HK-2 (cell line): ENCODE data around the gene OR10A4.
A peak's percentile ranks its signal among the peaks of the same experiment; 100 is the strongest.
"Not testable (repeated sequence)": the region's sequence is repeated elsewhere in the genome, so short reads cannot be mapped to it uniquely, and the experiment has no call there.

ENCODE experiments used
- DNase-seq: peaks from one replicate; pipeline ENCODE4 v3.0.0-alpha.2; 2018; ENCODE audit not compliant: unreplicated experiment

OR10A4 gene

DNA sequence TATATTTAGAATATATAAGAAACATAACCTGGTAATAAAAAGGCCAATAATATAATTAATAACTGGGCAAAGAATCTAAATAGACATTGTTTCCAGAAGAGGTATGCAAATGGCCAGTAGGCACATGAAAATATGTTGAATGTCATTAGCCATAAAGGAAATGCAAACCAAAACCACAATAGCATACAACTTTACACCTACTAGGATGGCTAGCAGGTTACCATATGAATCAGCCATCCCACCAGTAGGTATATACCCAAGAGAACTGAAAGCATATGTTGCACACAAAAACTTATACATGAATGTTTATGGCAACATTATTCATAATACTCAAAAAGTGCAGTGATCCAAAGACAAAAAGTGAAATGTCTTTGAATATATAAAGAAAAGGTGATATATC, 18.6 kb downstream of the OR10A4 start:
- no peak for DNase-seq

GRCh38 chr11:6898911-6899310, 22.5 kb downstream of the OR10A4 start:
- no peak for DNase-seq

- DNase-seq: no peak
Measured at GRCh38 chr11:6900327-6900999, 24.0 kb downstream of the OR10A4 start.

DNA sequence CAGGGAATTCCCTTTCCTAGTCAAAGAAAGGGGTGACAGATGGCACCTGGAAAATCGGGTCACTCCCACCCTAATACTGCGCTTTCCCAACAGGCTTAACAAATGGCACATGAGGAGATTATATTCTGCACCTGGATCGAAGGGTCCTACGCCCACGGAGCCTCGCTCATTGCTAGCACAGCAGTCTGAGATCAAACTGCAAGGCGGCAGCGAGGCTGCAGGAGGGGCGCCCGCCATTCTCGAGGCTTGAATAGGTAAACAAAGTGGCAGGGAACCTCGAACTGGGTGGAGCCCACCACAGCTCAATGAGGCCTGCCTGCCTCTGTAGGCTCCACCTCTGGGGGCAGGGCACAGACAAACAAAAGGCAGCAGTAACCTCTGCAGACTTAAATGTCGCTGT, 28.4 kb downstream of the OR10A4 start:
- DNase-seq: not testable (repeated sequence)

GRCh38 chr11:6911378-6911777, 35.0 kb downstream of the OR10A4 start:
- DNase-seq: no peak

DNA sequence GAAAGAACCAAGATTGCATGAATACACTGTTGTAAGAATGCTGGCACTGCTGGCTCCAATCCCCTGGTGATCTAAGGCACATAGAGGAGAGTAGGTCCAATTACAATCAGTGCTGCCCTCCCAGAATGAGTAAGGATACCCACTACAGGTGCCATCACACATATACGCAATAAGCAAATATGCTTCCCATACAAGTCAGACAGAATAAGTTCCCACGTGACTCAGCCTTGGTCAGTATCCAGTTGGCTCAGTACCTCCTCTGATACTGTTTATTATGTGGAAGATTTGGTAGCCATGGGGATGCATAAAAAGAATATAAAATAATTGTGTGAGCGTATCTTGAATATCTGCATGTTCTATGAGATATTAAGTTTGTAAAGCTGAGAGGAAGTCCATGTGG, 35.5 kb downstream of the OR10A4 start:
- no peak for DNase-seq

- no peak for DNase-seq
Measured at GRCh38 chr11:6919698-6920097, 43.3 kb downstream of the OR10A4 start.

DNA sequence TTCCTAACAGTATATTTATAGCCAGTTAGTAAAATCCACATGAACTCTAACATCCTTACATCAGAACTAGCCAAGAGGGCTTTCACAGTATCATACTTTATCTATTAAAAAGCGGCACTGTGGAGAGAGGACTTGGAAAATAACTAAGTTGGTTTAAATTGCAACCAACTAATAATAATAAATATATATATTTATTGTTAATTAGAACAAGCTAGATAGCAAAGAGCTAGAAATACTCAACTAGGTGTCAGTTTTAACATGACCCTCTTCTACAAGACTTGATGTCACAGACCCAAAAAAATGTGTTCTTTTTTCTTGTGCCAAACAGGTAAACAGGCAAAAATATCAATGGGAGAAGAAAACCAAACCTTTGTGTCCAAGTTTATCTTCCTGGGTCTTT, 44.3 kb downstream of the OR10A4 start, which contains the start of gene OR2D3:
TSS of gene OR2D3 (plus strand) at position 301 of the 400 bp plus-strand sequence. CDS start at position 301, 0 bp downstream.
- DNase-seq: no peak

- no peak for DNase-seq
Measured at GRCh38 chr11:6925007-6925577, 48.7 kb downstream of the OR10A4 start.

GRCh38 chr11:6925636-6926207, 49.3 kb downstream of the OR10A4 start:
- peak; percentile 45 for DNase-seq

GRCh38 chr11:6926208-6927029, 50.0 kb downstream of the OR10A4 start, which contains the start of gene ZNF215:
Gene ZNF215 (plus strand): TSS chr11:6926426. CDS start chr11:6932273, 5,847 bp downstream.
- DNase-seq: peak; percentile 89

DNA sequence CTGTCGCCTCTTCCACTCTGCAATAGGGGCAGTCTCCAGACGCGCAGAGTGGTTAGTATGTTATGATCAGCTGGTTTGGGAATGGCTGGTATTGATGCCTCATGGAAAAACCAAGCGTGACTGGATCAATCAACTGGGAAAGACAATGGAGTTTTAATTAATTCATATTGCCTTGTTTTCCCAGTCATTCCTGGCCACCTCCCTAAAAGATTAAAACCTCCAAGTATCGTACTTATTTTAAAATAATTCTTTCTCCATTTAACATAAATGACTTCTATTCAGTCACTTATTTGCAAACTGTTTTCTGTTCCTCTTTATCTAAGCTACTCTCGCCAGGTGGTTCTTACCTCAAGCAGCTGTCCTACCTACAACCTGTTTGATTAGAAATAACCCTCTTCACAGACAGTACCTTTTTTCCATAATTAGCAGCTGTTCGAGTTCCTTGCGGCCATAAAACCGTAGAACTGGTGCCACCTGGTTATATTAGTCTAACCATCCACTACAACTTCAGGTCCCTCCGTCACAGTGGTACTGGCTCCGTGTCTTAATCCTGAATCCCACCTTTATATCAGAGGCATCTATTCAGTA, 50.7 kb downstream of the OR10A4 start:
- no peak for DNase-seq
